Measurements from ENCODE around the gene NDRG4. TPM values are rescaled to one million over a fixed set of nuclear protein-coding genes. Genes with fewer than 3 reads are reported as not detected.

The NDRG4 gene
- total RNA-seq = 5.8 to 8.7 TPM (median 6.0 TPM) in 3 replicates
- long read RNA-seq, partial matches to known transcripts = 0 of 3 reads
- long read RNA-seq, other reads (novel, unspliced or antisense) = 0 of 3 reads

- H3K27ac Mint-ChIP-seq (ENCODE audit: unreplicated experiment) = peak within 1 kb of the TSS; percentile 61
These were observed at the start of gene NDRG4 for GRCh38 chr16:58499615-58500351. Gene NDRG4 (plus strand): TSS chr16:58500143. CDS start chr16:58500249, 106 bp downstream.

GRCh38 chr16:58450590-58450989, 49.4 kb upstream of the NDRG4 start:
- Mint-ChIP-seq H3K9me3 (ENCODE audit: low read depth) (no peaks in the 10 kb centered on the region), H3K27ac (ENCODE audit: unreplicated experiment) (no peak overlapping the region), H3K27me3 (ENCODE audit: low read depth) (peaks cover 38% of the 10 kb centered on the region), H3K4me3 (ENCODE audit: unreplicated experiment) (no peak overlapping the region), H3K36me3 (ENCODE audit: low read depth) (no peaks in the 10 kb centered on the region), H3K4me1 (ENCODE audit: low read depth) (no peaks in the 10 kb centered on the region)
- DNase-seq (ENCODE audit: low spot score) = no peak
- no peak for TF ChIP-seq CTCF (IDR thresholded peaks at IDR 0.05)

More at GRCh38 chr16:58499615-58500351, at the start of gene NDRG4:
- Mint-ChIP-seq H3K27me3 (ENCODE audit: low read depth) (no peaks in the 10 kb centered on the region), H3K4me3 (ENCODE audit: unreplicated experiment) (peak within 1 kb of the TSS; percentile 69), H3K9me3 (ENCODE audit: low read depth) (no peaks in the 10 kb centered on the region), H3K4me1 (ENCODE audit: low read depth) (peaks cover 26% of the 10 kb centered on the region), H3K36me3 (ENCODE audit: low read depth) (no peaks in the 10 kb centered on the region)
- TF ChIP-seq CTCF (IDR thresholded peaks at IDR 0.05) = no peak
- DNase-seq (ENCODE audit: low spot score) = peak; percentile 83

- Mint-ChIP-seq H3K27me3 (ENCODE audit: low read depth) (peaks cover 40% of the 10 kb centered on the region), H3K36me3 (ENCODE audit: low read depth) (no peaks in the 10 kb centered on the region), H3K4me1 (ENCODE audit: low read depth) (no peaks in the 10 kb centered on the region), H3K4me3 (ENCODE audit: unreplicated experiment) (no peak overlapping the region), H3K27ac (ENCODE audit: unreplicated experiment) (no peak overlapping the region), H3K9me3 (ENCODE audit: low read depth) (no peaks in the 10 kb centered on the region)
- DNase-seq (ENCODE audit: low spot score) = no peak
- no peak for TF ChIP-seq CTCF (IDR thresholded peaks at IDR 0.05)
These were observed 48.7 kb upstream of the NDRG4 start for GRCh38 chr16:58451265-58451689.

GRCh38 chr16:58451945-58452401, 48.0 kb upstream of the NDRG4 start:
- Mint-ChIP-seq H3K27ac (ENCODE audit: unreplicated experiment) (no peak overlapping the region), H3K4me3 (ENCODE audit: unreplicated experiment) (no peak overlapping the region), H3K9me3 (ENCODE audit: low read depth) (no peaks in the 10 kb centered on the region), H3K27me3 (ENCODE audit: low read depth) (peaks cover 37% of the 10 kb centered on the region), H3K36me3 (ENCODE audit: low read depth) (no peaks in the 10 kb centered on the region), H3K4me1 (ENCODE audit: low read depth) (no peaks in the 10 kb centered on the region)
- no peak for DNase-seq (ENCODE audit: low spot score)
- TF ChIP-seq CTCF (IDR thresholded peaks at IDR 0.05) = no peak

GRCh38 chr16:58452640-58453039, 47.3 kb upstream of the NDRG4 start:
- no peak overlapping the region for H3K4me3 Mint-ChIP-seq (ENCODE audit: unreplicated experiment)
- no peak overlapping the region for H3K27ac Mint-ChIP-seq (ENCODE audit: unreplicated experiment)
- no peaks in the 10 kb centered on the region for H3K9me3 Mint-ChIP-seq (ENCODE audit: low read depth)
- no peaks in the 10 kb centered on the region for H3K4me1 Mint-ChIP-seq (ENCODE audit: low read depth)
- peaks cover 36% of the 10 kb centered on the region for H3K27me3 Mint-ChIP-seq (ENCODE audit: low read depth)
- TF ChIP-seq CTCF (IDR thresholded peaks at IDR 0.05) = no peak
- no peak for DNase-seq (ENCODE audit: low spot score)
- no peaks in the 10 kb centered on the region for H3K36me3 Mint-ChIP-seq (ENCODE audit: low read depth)
